ENCODE data around the gene DLGAP1.
A peak's percentile ranks its signal among the peaks of the same experiment; 100 is the strongest.

DLGAP1 gene

GRCh38 chr18:3594760-3595368, 860.2 kb downstream of the DLGAP1 start:
- H3K4me3 ChIP-seq (ENCODE audit: low read depth, low read length) = peak overlapping the region; percentile 55
- peaks cover 41% of the 10 kb centered on the region for H3K4me1 ChIP-seq (ENCODE audit: control insufficient read depth, insufficient read depth, low read length)
- H3K27me3 ChIP-seq (ENCODE audit: control insufficient read depth, insufficient read depth, low read length) = peaks cover 22% of the 10 kb centered on the region
- peak overlapping the region; percentile 55; the same call in 1 of the 2 replicates for H3K9ac ChIP-seq (ENCODE audit: low read depth, low read length)
- no peaks in the 10 kb centered on the region for H3K9me3 ChIP-seq (ENCODE audit: control insufficient read depth, insufficient read depth, low read length)
- H3K36me3 ChIP-seq (ENCODE audit: control insufficient read depth, insufficient read depth, low read length) = no peaks in the 10 kb centered on the region
- peak overlapping the region; percentile 97 for H3K27ac ChIP-seq (ENCODE audit: low read depth, low read length)

GRCh38 chr18:3593904-3594759, 861.0 kb downstream of the DLGAP1 start:
- H3K4me3 ChIP-seq (ENCODE audit: low read depth, low read length) = peak overlapping the region; percentile 73
- no peaks in the 10 kb centered on the region for H3K36me3 ChIP-seq (ENCODE audit: control insufficient read depth, insufficient read depth, low read length)
- H3K4me1 ChIP-seq (ENCODE audit: control insufficient read depth, insufficient read depth, low read length) = peaks cover 42% of the 10 kb centered on the region
- H3K9me3 ChIP-seq (ENCODE audit: control insufficient read depth, insufficient read depth, low read length) = no peaks in the 10 kb centered on the region
- peak overlapping the region; percentile 55 for H3K9ac ChIP-seq (ENCODE audit: low read depth, low read length)
- H3K27me3 ChIP-seq (ENCODE audit: control insufficient read depth, insufficient read depth, low read length) = peaks cover 22% of the 10 kb centered on the region
- H3K27ac ChIP-seq (ENCODE audit: low read depth, low read length) = peak overlapping the region; percentile 97

GRCh38 chr18:3593381-3593903, 861.7 kb downstream of the DLGAP1 start:
- H3K9ac ChIP-seq (ENCODE audit: low read depth, low read length) = 0 out of 2 replicates have a peak overlapping the region, but pooled peaks have one; percentile 27
- peak overlapping the region; percentile 97 for H3K27ac ChIP-seq (ENCODE audit: low read depth, low read length)
- peaks cover 22% of the 10 kb centered on the region for H3K27me3 ChIP-seq (ENCODE audit: control insufficient read depth, insufficient read depth, low read length)
- no peaks in the 10 kb centered on the region for H3K36me3 ChIP-seq (ENCODE audit: control insufficient read depth, insufficient read depth, low read length)
- H3K4me3 ChIP-seq (ENCODE audit: low read depth, low read length) = peak overlapping the region; percentile 73
- H3K4me1 ChIP-seq (ENCODE audit: control insufficient read depth, insufficient read depth, low read length) = peaks cover 41% of the 10 kb centered on the region
- no peaks in the 10 kb centered on the region for H3K9me3 ChIP-seq (ENCODE audit: control insufficient read depth, insufficient read depth, low read length)

GRCh38 chr18:3592864-3593263, 862.2 kb downstream of the DLGAP1 start:
- H3K4me1 ChIP-seq (ENCODE audit: control insufficient read depth, insufficient read depth, low read length) = peaks cover 41% of the 10 kb centered on the region
- no peak overlapping the region for H3K9ac ChIP-seq (ENCODE audit: low read depth, low read length)
- peak overlapping the region; percentile 73; the same call in 1 of the 2 replicates for H3K4me3 ChIP-seq (ENCODE audit: low read depth, low read length)
- peak overlapping the region; percentile 97 for H3K27ac ChIP-seq (ENCODE audit: low read depth, low read length)
- no peaks in the 10 kb centered on the region for H3K9me3 ChIP-seq (ENCODE audit: control insufficient read depth, insufficient read depth, low read length)
- no peaks in the 10 kb centered on the region for H3K36me3 ChIP-seq (ENCODE audit: control insufficient read depth, insufficient read depth, low read length)
- H3K27me3 ChIP-seq (ENCODE audit: control insufficient read depth, insufficient read depth, low read length) = peaks cover 22% of the 10 kb centered on the region

GRCh38 chr18:3590096-3590630, 864.9 kb downstream of the DLGAP1 start:
- H3K4me1 ChIP-seq (ENCODE audit: control insufficient read depth, insufficient read depth, low read length) = peaks cover 37% of the 10 kb centered on the region
- no peak overlapping the region for H3K27ac ChIP-seq (ENCODE audit: low read depth, low read length)
- no peak overlapping the region for H3K9ac ChIP-seq (ENCODE audit: low read depth, low read length)
- H3K36me3 ChIP-seq (ENCODE audit: control insufficient read depth, insufficient read depth, low read length) = no peaks in the 10 kb centered on the region
- H3K4me3 ChIP-seq (ENCODE audit: low read depth, low read length) = no peak overlapping the region
- H3K27me3 ChIP-seq (ENCODE audit: control insufficient read depth, insufficient read depth, low read length) = peaks cover 22% of the 10 kb centered on the region
- H3K9me3 ChIP-seq (ENCODE audit: control insufficient read depth, insufficient read depth, low read length) = no peaks in the 10 kb centered on the region

- Histone ChIP-seq H3K36me3 (ENCODE audit: control insufficient read depth, insufficient read depth, low read length) (no peaks in the 10 kb centered on the region), H3K27me3 (ENCODE audit: control insufficient read depth, insufficient read depth, low read length) (peaks cover 2% of the 10 kb centered on the region), H3K4me1 (ENCODE audit: control insufficient read depth, insufficient read depth, low read length) (peaks cover 24% of the 10 kb centered on the region), H3K27ac (ENCODE audit: low read depth, low read length) (peak overlapping the region; percentile 85), H3K9me3 (ENCODE audit: control insufficient read depth, insufficient read depth, low read length) (no peaks in the 10 kb centered on the region), H3K4me3 (ENCODE audit: low read depth, low read length) (no peak overlapping the region), H3K9ac (ENCODE audit: low read depth, low read length) (no peak overlapping the region)
These were observed 869.2 kb downstream of the DLGAP1 start for GRCh38 chr18:3585656-3586509.

GRCh38 chr18:3584897-3585460, 870.1 kb downstream of the DLGAP1 start:
- H3K27me3 ChIP-seq (ENCODE audit: control insufficient read depth, insufficient read depth, low read length) = no peaks in the 10 kb centered on the region
- peaks cover 23% of the 10 kb centered on the region for H3K4me1 ChIP-seq (ENCODE audit: control insufficient read depth, insufficient read depth, low read length)
- peak overlapping the region; percentile 85 for H3K27ac ChIP-seq (ENCODE audit: low read depth, low read length)
- H3K9ac ChIP-seq (ENCODE audit: low read depth, low read length) = no peak overlapping the region
- no peak overlapping the region for H3K4me3 ChIP-seq (ENCODE audit: low read depth, low read length)
- H3K36me3 ChIP-seq (ENCODE audit: control insufficient read depth, insufficient read depth, low read length) = no peaks in the 10 kb centered on the region
- no peaks in the 10 kb centered on the region for H3K9me3 ChIP-seq (ENCODE audit: control insufficient read depth, insufficient read depth, low read length)

GRCh38 chr18:3584266-3584861, 870.7 kb downstream of the DLGAP1 start:
- Histone ChIP-seq H3K4me3 (ENCODE audit: low read depth, low read length) (no peak overlapping the region), H3K9me3 (ENCODE audit: control insufficient read depth, insufficient read depth, low read length) (no peaks in the 10 kb centered on the region), H3K27ac (ENCODE audit: low read depth, low read length) (peak overlapping the region; percentile 85), H3K4me1 (ENCODE audit: control insufficient read depth, insufficient read depth, low read length) (peaks cover 21% of the 10 kb centered on the region), H3K36me3 (ENCODE audit: control insufficient read depth, insufficient read depth, low read length) (no peaks in the 10 kb centered on the region), H3K9ac (ENCODE audit: low read depth, low read length) (no peak overlapping the region), H3K27me3 (ENCODE audit: control insufficient read depth, insufficient read depth, low read length) (no peaks in the 10 kb centered on the region)

GRCh38 chr18:3583873-3584247, 871.2 kb downstream of the DLGAP1 start:
- no peak overlapping the region for H3K9ac ChIP-seq (ENCODE audit: low read depth, low read length)
- H3K27me3 ChIP-seq (ENCODE audit: control insufficient read depth, insufficient read depth, low read length) = no peaks in the 10 kb centered on the region
- H3K36me3 ChIP-seq (ENCODE audit: control insufficient read depth, insufficient read depth, low read length) = no peaks in the 10 kb centered on the region
- H3K4me3 ChIP-seq (ENCODE audit: low read depth, low read length) = no peak overlapping the region
- H3K9me3 ChIP-seq (ENCODE audit: control insufficient read depth, insufficient read depth, low read length) = no peaks in the 10 kb centered on the region
- peaks cover 21% of the 10 kb centered on the region for H3K4me1 ChIP-seq (ENCODE audit: control insufficient read depth, insufficient read depth, low read length)
- H3K27ac ChIP-seq (ENCODE audit: low read depth, low read length) = no peak overlapping the region

Measured in HUES48 (cell line).